ENCODE measurements around the gene C8G.

Gene C8G

DNA sequence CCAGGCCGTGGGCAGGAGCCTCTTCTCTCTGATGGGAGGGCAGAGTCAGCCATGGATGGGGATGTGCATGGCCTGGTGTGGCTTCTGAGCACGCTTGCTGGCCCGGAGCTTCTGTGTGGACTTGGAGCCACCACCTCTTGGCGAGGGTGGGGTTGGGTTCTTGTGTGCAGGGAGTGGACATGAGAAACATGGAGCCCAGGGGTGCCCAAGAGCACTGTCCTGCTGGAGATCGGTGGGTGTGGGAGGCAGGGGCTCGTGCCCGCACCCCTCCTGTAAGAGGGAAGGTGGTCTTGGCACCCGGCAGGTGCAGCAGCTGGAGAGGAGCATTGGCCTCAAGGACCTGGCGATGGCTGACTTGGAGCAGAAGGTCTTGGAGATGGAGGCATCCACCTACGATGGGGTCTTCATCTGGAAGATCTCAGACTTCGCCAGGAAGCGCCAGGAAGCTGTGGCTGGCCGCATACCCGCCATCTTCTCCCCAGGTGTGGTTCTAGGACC is 24.3 kb upstream of the C8G start:
- no peak for DNase-seq

- DNase-seq, result no peak
Observed at GRCh38 chr9:136921307-136921706, 23.7 kb upstream of the C8G start.

DNA sequence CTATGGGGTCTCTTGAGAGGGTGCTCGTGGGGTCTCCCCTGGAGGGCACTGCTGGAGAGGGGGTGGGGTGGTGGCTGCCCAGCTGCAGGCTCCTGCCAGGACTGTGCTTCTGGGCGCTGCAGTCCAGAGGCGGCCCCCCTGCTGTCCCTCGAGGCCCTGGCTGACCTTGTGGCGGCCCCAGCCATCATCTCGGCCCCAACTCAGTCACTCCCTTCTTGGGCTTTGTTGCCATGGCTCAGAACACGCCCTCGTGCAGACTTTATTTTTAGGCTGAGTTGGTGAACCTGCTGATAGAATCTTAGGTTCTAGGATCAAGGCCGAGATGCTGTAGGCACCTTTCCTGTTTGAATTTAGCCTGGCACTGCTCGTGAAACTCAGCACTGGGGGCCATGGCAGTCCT is 23.3 kb upstream of the C8G start:
- no peak for DNase-seq

DNA sequence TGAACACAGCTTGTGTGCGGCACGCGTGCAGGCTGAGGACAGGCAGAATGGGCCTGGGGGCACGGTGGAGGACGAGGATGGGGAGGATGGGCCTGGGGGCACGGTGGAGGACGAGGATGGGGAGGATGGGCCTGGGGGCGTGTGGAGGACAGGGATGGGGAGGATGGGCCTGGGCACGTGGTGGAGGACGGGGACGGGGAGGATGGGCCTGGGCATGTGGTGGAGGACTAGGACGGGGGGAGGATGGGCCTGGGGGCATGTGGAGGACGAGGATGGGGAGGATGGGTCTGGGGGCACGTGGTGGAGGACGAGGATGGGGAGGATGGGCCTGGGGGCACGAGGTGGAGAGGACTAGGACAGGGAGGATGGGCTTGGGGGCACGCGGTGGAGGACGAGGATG is 22.5 kb upstream of the C8G start:
- DNase-seq, result no peak

- no peak for DNase-seq
Observed at GRCh38 chr9:136923881-136924280, 21.2 kb upstream of the C8G start.

DNA sequence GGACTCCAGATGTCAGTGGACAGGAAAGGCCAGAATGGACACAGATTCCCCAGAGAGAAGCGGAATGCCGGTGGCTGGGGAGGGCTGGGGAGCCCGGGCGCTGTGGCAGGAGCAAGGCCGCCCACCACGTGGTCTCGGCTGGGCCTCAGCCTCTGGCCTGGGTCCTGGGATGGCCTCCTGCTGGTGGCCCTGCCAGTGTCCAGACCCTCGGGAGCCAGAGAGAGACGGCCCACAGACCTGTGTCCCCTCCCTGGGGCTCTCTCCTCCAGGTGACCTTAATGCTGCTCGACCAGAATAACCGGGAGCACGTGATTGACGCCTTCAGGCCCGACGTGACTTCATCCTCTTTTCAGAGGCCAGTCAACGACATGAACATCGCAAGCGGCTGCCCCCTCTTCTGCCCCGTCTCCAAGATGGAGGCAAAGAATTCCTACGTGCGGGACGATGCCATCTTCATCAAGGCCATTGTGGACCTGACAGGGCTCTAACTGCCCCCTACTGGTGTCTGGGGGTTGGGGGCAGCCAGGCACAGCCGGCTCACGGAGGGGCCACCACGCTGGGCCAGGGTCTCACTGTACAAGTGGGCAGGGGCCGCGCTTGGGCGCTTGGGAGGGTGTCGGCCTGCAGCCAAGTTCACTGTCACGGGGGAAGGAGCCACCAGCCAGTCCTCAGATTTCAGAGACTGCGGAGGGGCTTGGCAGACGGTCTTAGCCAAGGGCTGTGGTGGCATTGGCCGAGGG is 19.5 kb upstream of the C8G start:
- DNase-seq, result no peak

DNA sequence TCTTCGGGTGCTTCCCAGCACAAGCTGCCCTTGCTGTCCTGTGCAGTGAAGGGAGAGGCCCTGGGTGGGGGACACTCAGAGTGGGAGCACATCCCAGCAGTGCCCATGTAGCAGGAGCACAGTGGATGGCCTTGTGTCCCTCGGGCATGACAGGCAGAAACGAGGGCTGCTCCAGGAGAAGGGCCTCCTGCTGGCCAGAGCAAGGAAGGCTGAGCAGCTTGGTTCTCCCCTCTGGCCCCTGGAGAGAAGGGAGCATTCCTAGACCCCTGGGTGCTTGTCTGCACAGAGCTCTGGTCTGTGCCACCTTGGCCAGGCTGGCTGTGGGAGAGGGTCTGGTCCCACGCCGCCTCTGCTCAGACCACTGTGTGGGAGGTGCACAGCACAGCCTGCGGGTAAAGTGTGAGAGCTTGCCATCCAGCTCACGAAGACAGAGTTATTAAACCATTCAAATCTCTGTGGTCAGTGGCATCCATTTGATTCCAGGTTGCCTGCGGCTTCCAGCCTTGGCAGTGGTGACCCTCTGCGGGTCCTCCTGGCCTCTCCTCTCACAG is 18.8 kb upstream of the C8G start:
- no peak for DNase-seq

- DNase-seq, result no peak
Observed at GRCh38 chr9:136926749-136927148, 18.3 kb upstream of the C8G start.

- no peak for DNase-seq
Observed at GRCh38 chr9:136927343-136928271, 17.4 kb upstream of the C8G start.

DNA sequence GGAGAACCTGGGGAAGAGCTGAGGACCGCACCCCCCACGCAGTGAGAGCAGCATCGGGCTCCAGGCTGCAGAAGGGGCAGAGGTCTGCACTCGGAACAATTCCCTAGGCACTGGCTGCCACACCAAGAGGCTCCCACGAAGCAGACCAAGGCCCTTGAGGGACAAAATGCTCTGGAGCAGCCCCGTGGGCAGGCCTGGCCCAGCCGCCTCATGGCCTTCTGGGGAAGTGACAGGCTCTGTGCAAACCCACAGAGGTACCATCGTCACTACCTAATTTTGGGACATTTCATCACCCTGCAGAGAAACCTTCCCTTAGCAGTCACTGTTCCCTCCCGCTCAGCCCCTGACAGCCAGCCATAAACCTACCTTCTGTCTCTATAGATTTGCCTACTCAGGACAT is 16.5 kb upstream of the C8G start:
- no peak for DNase-seq

DNA sequence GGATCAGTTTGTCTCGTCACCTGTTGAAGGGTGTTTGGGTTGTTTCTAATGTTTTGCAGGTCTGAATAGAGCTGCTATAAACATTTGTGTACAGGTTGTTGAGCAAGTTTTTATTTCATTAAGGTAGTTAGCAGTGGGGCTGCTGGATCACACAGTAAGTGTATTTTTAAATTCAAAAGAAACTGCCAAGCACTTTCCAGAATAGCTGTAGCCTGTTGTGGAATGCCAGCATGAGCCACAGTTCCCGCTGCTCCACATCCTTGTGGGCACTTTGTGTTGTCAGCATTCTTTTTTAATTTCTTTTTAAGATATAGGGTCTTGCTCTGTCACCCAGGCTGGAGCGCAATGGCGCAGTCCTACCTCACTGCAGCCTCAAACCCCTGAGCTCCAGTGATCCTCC is 15.0 kb upstream of the C8G start:
- DNase-seq, result no peak

- DNase-seq, result no peak
Observed at GRCh38 chr9:136931611-136932130, 13.4 kb upstream of the C8G start.

- DNase-seq, result no peak
Observed at GRCh38 chr9:136934277-136934676, 10.8 kb upstream of the C8G start.

DNA sequence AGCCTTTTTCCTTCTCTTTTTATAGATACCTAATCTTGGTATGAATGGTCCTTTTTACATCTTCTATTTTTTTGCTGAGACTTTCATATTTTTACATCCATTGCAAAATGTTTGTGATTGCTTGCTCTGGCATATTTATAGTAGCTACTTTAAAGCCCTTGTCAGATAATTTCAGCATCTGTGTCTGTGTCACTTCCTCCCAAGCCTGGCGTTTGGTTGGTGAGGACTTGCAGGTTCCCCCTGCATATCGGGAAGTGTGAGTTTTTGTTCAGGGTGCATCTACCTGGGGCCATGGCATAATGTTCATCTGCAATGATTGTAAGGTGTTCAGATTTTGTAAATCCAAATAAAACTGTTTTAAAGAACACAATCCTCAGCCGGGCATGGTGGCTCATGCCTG is 9.4 kb upstream of the C8G start:
- DNase-seq, result no peak

DNA sequence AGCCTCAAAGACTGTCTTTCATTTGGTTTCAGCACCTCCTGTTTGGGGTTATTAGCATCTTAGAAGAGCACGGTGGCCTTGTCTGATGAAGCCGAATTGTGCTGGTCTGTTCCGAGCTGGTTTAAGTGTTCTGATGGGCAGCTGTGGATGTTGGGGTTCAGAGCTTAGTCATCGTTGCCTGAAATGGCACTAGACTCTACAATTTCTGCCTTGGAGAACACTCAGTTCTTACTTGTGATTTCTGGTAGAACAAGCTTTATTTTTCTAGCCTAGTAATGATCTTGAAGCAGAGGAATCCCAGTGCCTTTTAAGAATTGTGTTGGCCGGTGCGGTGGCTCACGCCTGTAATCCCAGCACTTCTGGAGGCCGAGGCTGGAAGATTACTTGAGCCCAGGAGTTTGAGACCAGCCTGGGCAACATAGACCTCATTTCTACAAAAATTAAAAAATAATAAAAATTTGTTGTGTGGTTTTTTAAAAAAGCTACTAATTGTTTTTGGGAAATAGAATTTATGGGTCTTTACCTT is 8.3 kb upstream of the C8G start:
- no peak for DNase-seq

- no peak for DNase-seq
Observed at GRCh38 chr9:136937186-136938001, 7.6 kb upstream of the C8G start.

DNA sequence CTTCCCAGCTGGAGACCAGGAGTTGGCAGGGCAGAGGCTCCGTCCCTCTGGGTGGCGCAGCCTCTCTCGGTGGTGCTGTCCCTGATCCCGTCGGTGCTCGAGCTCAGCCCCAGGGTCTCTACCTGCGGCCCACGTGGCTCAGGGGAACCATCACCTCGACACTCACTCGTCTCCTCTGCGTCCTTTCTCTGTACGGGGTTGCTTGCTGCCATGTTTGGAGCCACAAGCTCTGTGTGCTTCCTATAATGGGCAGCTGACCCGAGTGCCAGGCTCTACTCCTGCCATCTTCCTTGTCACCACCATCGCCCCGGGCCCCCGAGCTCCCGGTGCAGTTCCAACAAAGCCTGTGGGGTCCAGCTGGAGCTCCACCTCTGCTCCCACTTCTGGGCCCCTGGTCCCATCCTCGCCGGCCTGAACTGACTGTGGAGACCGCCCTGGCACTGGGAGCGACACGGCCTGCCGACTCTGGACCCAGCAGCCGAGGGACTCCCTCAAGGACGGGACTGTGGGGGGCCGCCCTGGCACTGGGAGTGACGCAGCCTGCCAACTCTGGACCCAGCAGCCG is 5.5 kb upstream of the C8G start:
- no peak for DNase-seq

DNA sequence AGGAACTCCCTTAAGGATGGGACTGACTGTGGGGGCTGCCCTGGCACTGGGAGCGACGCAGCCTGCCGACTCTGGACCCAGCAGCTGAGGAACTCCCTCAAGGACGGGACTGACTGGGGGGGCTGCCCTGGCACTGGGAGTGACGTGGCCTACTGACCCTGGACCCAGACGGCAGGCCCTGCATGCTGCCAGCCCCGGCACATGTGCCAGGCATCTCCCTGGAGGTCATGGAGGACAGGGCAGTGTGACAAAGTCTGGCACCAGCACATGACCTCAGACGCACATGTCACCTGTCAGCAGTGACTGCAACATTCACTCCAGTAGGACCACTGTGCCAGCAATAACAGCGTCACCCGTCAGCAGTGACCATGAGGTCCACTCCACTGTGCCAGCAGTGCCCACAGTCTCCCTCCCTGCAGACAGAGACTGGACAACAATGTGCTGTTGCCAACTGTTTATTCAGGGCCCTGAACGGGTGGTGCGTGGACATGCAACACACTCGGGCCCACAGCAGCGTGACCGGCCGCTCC is 5.0 kb upstream of the C8G start:
- no peak for DNase-seq

GRCh38 chr9:136940526-136941230 is 4.4 kb upstream of the C8G start:
- no peak for DNase-seq

DNA sequence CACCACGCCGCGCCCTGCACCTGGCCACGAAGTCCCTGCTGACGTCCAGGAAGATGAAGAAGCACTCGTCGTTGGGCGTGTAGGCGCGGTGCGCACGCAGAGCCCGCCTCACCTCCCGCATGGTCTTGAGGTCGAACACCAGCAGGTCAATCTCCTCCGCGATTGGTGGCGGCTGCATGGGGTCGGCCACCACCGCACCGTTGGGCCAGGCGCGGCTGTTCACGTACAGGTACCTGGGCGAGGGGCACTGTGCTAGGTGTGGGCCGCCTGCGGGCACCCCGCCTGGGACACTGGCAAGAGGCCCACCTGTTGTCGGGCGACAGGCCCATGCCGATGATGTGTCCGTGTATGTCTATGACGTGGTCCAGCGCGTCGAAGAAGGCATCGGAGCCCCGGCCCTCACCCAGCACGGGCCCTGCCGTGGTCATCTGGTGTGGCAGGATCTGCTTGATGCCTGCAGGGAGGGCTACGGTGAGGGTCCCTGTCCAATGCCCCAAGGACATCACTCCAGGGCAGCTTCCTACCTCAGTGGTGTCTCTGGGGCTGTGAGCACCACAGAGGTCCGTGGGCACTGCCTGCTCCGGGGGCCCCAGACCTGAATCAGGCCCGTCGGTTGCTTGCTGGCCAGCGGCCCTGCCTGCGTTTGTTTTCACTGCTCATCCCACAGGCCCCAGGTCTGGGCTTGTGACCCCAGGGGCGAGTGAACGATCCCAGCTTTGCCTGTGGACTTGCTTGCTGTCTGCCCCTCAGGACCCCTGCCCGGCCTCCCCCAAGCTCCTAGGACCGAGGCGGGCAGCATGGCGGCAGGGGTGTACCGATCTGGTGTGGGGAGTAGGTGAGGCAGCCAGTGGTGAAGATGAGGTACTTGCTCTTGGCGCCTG is 3.6 kb upstream of the C8G start:
- DNase-seq, result no peak
